ENCODE data around the gene NPTX1. TPM values are rescaled to one million over a fixed set of nuclear protein-coding genes. Genes with fewer than 3 reads are reported as not detected.

NPTX1 gene
- total RNA-seq, 2 experiments from 2014 or later = 0.22 TPM; not detected in 1

GRCh38 chr17:80439499-80439898 is 36.9 kb downstream of the NPTX1 start:
- Histone ChIP-seq H3K79me2 (ENCODE audit: insufficient read depth, low read depth, low read length) (no peaks in the 10 kb centered on the region), H3K4me3 (ENCODE audit: low read depth, low read length, poor library complexity, severe bottlenecking) (no peak overlapping the region), H3K36me3 (ENCODE audit: insufficient read depth, low read length) (no peaks in the 10 kb centered on the region), H3K4me1 (ENCODE audit: insufficient read depth, low read length, poor library complexity, severe bottlenecking) (no peaks in the 10 kb centered on the region), H3K9me2 (ENCODE audit: insufficient read depth, low read length) (no peaks in the 10 kb centered on the region), H4K20me1 (ENCODE audit: insufficient read depth, low read length) (no peaks in the 10 kb centered on the region), H3K4me2 (ENCODE audit: low read length) (no peak overlapping the region), H2AFZ (ENCODE audit: low read length) (no peak overlapping the region), H3K9me3 (ENCODE audit: low read length) (no peaks in the 10 kb centered on the region), H3K27ac (ENCODE audit: low read depth, low read length, poor library complexity, severe bottlenecking) (no peak overlapping the region)
- TF ChIP-seq CTCF (conservative IDR thresholded peaks at IDR 0.05; ENCODE audit: low read length) (no peak), EZH2phosphoT487 (IDR thresholded peaks at IDR 0.05; ENCODE audit: borderline replicate concordance, low read depth, low read length) (no peak)
- no peak for DNase-seq (ENCODE audit: low spot score)
- intact Hi-C loops (cut with micrococcal nuclease; ENCODE audit: unreplicated experiment) = no loop called here
- CTCF ChIA-PET (ENCODE audit: unreplicated experiment) = no interaction called here
- no TSS peak for BruUV-seq (replicated peaks)
- POLR2A ChIA-PET = no interaction called here

GRCh38 chr17:80438806-80439205 is 37.6 kb downstream of the NPTX1 start:
- ChIA-PET CTCF (ENCODE audit: unreplicated experiment) (no interaction called here), POLR2A (no interaction called here)
- Histone ChIP-seq H3K4me1 (ENCODE audit: insufficient read depth, low read length, poor library complexity, severe bottlenecking) (no peaks in the 10 kb centered on the region), H3K36me3 (ENCODE audit: insufficient read depth, low read length) (no peaks in the 10 kb centered on the region), H3K4me3 (ENCODE audit: low read depth, low read length, poor library complexity, severe bottlenecking) (no peak overlapping the region), H3K9me2 (ENCODE audit: insufficient read depth, low read length) (no peaks in the 10 kb centered on the region), H3K9me3 (ENCODE audit: low read length) (no peaks in the 10 kb centered on the region), H3K27ac (ENCODE audit: low read depth, low read length, poor library complexity, severe bottlenecking) (no peak overlapping the region), H2AFZ (ENCODE audit: low read length) (no peak overlapping the region), H3K79me2 (ENCODE audit: insufficient read depth, low read depth, low read length) (no peaks in the 10 kb centered on the region), H3K4me2 (ENCODE audit: low read length) (no peak overlapping the region), H4K20me1 (ENCODE audit: insufficient read depth, low read length) (no peaks in the 10 kb centered on the region)
- no TSS peak for BruUV-seq (replicated peaks)
- intact Hi-C loops (cut with micrococcal nuclease; ENCODE audit: unreplicated experiment) = no loop called here
- TF ChIP-seq EZH2phosphoT487 (IDR thresholded peaks at IDR 0.05; ENCODE audit: borderline replicate concordance, low read depth, low read length) = no peak
- TF ChIP-seq CTCF (conservative IDR thresholded peaks at IDR 0.05; ENCODE audit: low read length) = no peak
- DNase-seq (ENCODE audit: low spot score) = no peak

- H3K4me3 ChIP-seq (ENCODE audit: low read depth, low read length, poor library complexity, severe bottlenecking) = no peak overlapping the region
- POLR2A ChIA-PET = no interaction called here
- no peaks in the 10 kb centered on the region for H3K36me3 ChIP-seq (ENCODE audit: insufficient read depth, low read length)
- H3K9me2 ChIP-seq (ENCODE audit: insufficient read depth, low read length) = no peaks in the 10 kb centered on the region
- no peaks in the 10 kb centered on the region for H4K20me1 ChIP-seq (ENCODE audit: insufficient read depth, low read length)
- H3K9me3 ChIP-seq (ENCODE audit: low read length) = no peaks in the 10 kb centered on the region
- BruUV-seq (replicated peaks) = no TSS peak
- intact Hi-C loops (cut with micrococcal nuclease; ENCODE audit: unreplicated experiment) = no loop called here
- TF ChIP-seq CTCF (conservative IDR thresholded peaks at IDR 0.05; ENCODE audit: low read length) = no peak
- TF ChIP-seq EZH2phosphoT487 (IDR thresholded peaks at IDR 0.05; ENCODE audit: borderline replicate concordance, low read depth, low read length) = no peak
- no peaks in the 10 kb centered on the region for H3K4me1 ChIP-seq (ENCODE audit: insufficient read depth, low read length, poor library complexity, severe bottlenecking)
- no peak for DNase-seq (ENCODE audit: low spot score)
- no peak overlapping the region for H2AFZ ChIP-seq (ENCODE audit: low read length)
- no peaks in the 10 kb centered on the region for H3K79me2 ChIP-seq (ENCODE audit: insufficient read depth, low read depth, low read length)
- no peak overlapping the region for H3K4me2 ChIP-seq (ENCODE audit: low read length)
- CTCF ChIA-PET (ENCODE audit: unreplicated experiment) = no interaction called here
- H3K27ac ChIP-seq (ENCODE audit: low read depth, low read length, poor library complexity, severe bottlenecking) = no peak overlapping the region
These were observed 38.9 kb downstream of the NPTX1 start for GRCh38 chr17:80437532-80437931.
